Measurements from ENCODE around the gene MID2. TPM values are rescaled to one million over a fixed set of nuclear protein-coding genes. Genes with fewer than 3 reads are reported as not detected.
A peak's percentile ranks its signal among the peaks of the same experiment; 100 is the strongest.

MID2 gene
- total RNA-seq, 1 experiment from 2014 or later = 5.1 TPM

DNA sequence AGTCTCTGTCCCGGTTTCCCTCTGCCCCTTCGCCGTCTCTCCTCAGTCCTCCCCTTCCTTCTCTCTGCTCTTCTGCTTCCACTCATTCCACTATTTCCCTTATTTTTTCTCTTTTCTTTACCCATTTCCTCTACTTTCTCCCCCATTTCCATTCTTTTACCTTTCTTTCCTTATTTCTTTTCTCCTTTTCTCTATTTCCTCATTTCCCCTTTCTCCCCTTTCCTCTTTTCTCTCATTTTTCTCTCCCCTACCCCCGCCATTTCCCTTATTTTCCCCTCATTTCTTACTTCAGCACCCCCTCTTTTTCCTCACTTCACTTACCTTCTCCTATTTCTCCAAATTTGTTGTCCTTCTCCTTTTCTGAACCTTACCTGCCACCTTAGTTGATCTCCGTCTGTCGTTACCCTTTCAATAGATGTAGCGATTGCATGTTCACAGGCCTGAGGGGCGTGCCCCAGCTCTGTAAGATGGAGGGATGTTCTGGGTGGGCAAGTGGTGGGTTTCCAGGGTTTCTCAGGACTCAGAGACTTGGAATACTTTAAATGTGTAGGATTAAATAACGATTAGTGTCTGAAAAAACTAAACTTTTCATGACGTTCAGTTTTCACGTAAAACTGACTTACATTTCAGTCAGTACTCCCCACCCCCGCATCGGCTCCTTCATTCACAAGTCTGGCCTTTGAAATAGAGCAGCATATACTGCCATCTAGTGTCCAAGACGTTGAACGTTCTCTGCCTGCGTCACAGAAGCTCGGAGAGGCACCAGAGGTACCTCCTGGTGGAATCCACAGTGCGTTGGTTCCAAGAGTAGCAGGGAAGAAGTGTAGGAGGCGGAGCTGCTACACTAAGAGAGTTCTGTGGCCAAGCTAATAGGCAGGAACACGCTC, 48.8 kb upstream of the MID2 start:
- Histone ChIP-seq H3K9me3 (ENCODE audit: control insufficient read depth in 1 of 2, insufficient read depth in 1 of 2, low read depth in 1 of 2, low read length in 2 of 2) (no peaks in the 10 kb centered on the region), H3K27ac (ENCODE audit: low read depth, low read length) (no peak overlapping the region), H3K4me1 (ENCODE audit: control insufficient read depth in 1 of 2, insufficient read depth in 2 of 2, low read length in 2 of 2) (peaks cover 8 to 14% of the 10 kb centered on the region in 2 experiments; a peak in 2 of 4 replicates), H3K27me3 (ENCODE audit: insufficient read depth, low read length) (no peaks in the 10 kb centered on the region), H3K9ac (ENCODE audit: low read length) (no peak overlapping the region), H3K79me2 (ENCODE audit: insufficient read depth, low read length) (no peaks in the 10 kb centered on the region), H3K36me3 (ENCODE audit: control insufficient read depth in 1 of 2, insufficient read depth in 2 of 2, low read length in 2 of 2) (no peaks in the 10 kb centered on the region), H3K9me2 (ENCODE audit: insufficient read depth) (no peaks in the 10 kb centered on the region), H3K4me2 (ENCODE audit: low read length) (peak overlapping the region; percentile 78), H3K4me3 (replicated peaks in 1 of 2; ENCODE audit: low read depth in 1 of 2, low read length in 2 of 2) (peak overlapping the region; percentile 38 to 55), H4K20me1 (ENCODE audit: insufficient read depth) (no peaks in the 10 kb centered on the region), H2AFZ (ENCODE audit: low read depth, low read length, poor library complexity, severe bottlenecking) (peak overlapping the region; percentile 94)
- RAD21 ChIA-PET (ENCODE audit: low non-redundant PET in 1 of 2, low total read pairs in 2 of 2, uncharacterized antibody in 2 of 2, unreplicated experiment in 2 of 2) = interaction anchor here (0.6 to 2.6 kb wide), 11 partner anchors 61 to 751 kb away, joined by 3 to 14 read pairs (median 3); partner anchors contain the start of gene PRPS1 (in 1 of the 2)
- ATAC-seq (peak; percentile 81), DNase-seq (ENCODE audit: low read depth, low spot score) (peak; percentile 79)
- BruUV-seq (replicated peaks) = no TSS peak
- CTCF ChIA-PET = interaction anchor here (0.7 to 3.8 kb wide), 14 partner anchors 10 to 329 kb away, joined by 3 to 45 read pairs (median 4); no protein-coding TSS in a partner anchor
- TF ChIP-seq JUND (IDR thresholded peaks at IDR 0.05) (no peak), RAD21 (IDR thresholded peaks at IDR 0.05; ENCODE audit: low read depth) (peak; percentile 89), POLR2A (IDR thresholded peaks at IDR 0.05; ENCODE audit: borderline replicate concordance, extremely low read depth, insufficient read depth, insufficient read length) (no peak), ZBTB33 (IDR thresholded peaks at IDR 0.05; ENCODE audit: extremely low read depth, insufficient replicate concordance, low read length) (no peak), POLR2AphosphoS5 (IDR thresholded peaks at IDR 0.05; ENCODE audit: low read depth, low read length) (no peak), SRF (IDR thresholded peaks at IDR 0.05; ENCODE audit: low read depth) (no peak), FOSL1 (IDR thresholded peaks at IDR 0.05; ENCODE audit: low read depth) (no peak), SIN3A (IDR thresholded peaks at IDR 0.05; ENCODE audit: low read depth) (no peak), TCF7L2 (IDR thresholded peaks at IDR 0.05; ENCODE audit: borderline replicate concordance, extremely low read depth, insufficient read depth, insufficient read length) (no peak), EGR1 (IDR thresholded peaks at IDR 0.05; ENCODE audit: low read depth) (peak; percentile 91)
- TF ChIP-seq, protein P1, sequence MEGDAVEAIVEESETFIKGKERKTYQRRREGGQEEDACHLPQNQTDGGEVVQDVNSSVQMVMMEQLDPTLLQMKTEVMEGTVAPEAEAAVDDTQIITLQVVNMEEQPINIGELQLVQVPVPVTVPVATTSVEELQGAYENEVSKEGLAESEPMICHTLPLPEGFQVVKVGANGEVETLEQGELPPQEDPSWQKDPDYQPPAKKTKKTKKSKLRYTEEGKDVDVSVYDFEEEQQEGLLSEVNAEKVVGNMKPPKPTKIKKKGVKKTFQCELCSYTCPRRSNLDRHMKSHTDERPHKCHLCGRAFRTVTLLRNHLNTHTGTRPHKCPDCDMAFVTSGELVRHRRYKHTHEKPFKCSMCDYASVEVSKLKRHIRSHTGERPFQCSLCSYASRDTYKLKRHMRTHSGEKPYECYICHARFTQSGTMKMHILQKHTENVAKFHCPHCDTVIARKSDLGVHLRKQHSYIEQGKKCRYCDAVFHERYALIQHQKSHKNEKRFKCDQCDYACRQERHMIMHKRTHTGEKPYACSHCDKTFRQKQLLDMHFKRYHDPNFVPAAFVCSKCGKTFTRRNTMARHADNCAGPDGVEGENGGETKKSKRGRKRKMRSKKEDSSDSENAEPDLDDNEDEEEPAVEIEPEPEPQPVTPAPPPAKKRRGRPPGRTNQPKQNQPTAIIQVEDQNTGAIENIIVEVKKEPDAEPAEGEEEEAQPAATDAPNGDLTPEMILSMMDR (IDR thresholded peaks at IDR 0.05 in 2 of 3, conservative IDR thresholded peaks at IDR 0.05 in 1 of 3; ENCODE audit: borderline replicate concordance in 1 of 3, insufficient read depth in 1 of 3, low read depth in 2 of 3, low read length in 2 of 3) = peak; percentile 59 to 85 (median 64)
- TF ChIP-seq, protein P2, sequence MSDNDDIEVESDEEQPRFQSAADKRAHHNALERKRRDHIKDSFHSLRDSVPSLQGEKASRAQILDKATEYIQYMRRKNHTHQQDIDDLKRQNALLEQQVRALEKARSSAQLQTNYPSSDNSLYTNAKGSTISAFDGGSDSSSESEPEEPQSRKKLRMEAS (IDR thresholded peaks at IDR 0.05) = no peak
- POLR2A ChIA-PET = interaction anchor here (1.4 kb wide), 1 partner anchor 104 kb away, joined by 5 read pairs; no protein-coding TSS in a partner anchor
- intact Hi-C loops (cut with micrococcal nuclease) = loop anchor here (1.0 to 10.0 kb wide), 7 partner anchors 62 to 752 kb away; no protein-coding TSS in a partner anchor

Data from HCT116 (cell line).